GM18867 (cell line): Measurements from ENCODE around the gene POMT2.

Source experiments
- ATAC-seq: cut with Tn5 transposase; IDR thresholded peaks from one replicate; pipeline ENCODE4 v1.9.1; 2021; ENCODE audit warnings: mild to moderate bottlenecking, moderate library complexity; ENCODE audit not compliant: unreplicated experiment

The POMT2 gene

DNA sequence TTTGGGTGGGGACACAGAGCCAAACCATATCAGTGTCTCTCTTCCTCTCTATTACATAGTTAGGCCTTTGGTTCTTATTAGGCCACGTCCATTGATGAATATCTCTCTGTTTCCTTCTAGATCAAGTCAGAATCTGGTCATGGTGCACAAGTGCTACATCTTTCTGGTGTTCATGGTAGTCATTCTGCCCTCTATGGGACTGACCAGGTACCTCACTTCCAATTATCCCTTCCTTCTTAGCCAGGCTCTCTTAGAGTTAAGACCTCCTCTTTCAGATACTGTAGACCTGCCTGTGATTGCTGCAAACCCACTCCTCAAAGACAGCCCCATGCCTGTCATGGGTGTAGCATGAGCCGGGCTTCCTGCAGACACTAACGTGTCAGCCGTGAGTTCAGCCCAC lies 74.9 kb downstream of the POMT2 start:
- no peak for ATAC-seq

DNA sequence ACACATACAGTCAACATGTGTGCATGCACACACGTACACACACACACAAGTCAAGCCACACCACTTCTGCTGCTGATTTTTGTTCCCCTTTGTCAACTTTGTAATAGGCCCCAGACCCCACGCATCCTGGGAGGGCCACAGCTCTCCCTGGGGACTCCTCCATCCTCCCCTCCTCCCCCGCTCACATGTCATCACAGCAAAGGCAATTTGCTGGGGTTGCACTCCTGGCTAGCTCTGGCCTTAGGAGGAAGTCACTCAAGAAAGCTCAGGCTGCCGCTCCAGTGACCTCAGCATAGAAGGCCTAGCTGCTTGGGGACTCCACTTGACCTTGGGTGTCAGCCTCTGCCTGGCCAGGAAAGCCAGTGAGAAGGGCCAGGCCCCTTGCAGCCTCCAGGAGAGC lies 76.8 kb downstream of the POMT2 start:
- ATAC-seq = no peak

DNA sequence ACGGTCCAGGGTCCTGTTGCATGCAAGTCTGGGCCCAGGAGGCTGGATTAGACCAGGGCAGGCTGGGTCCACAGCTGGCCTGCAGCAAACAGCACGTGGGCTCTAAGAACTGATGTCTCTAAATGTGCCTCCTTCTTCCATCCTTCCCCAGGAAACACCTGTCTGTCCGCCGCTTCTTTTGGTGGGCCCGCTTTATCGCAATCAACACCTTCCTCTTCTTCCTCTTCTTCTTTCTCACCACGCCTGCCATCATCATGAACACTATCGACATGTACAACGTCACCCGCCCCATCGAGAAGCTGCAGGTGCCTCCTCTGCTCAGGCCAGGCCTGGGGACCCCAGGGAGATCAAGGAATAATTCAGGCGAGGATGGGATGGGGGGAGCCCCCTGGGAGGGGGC lies 77.9 kb downstream of the POMT2 start:
- ATAC-seq = no peak

DNA sequence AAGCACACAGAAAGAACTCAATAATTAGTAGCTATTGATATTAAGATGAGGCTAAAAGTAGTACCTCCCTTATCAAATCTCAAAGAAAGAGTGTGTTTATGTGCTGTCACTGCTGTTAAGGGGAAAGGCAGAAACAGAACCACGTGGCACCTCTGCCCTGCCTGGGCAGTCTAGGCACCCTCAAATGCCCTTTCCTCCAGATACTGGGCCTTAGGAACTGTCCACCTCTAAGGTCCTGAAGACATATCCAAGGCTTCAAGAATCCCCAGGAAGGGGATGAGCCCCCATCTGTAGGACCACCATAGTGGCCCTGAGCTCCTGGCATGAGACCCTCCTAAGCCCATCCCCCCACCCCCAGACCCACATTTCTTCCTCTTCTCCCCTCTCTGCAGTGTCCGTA lies 78.7 kb downstream of the POMT2 start:
- ATAC-seq = no peak

DNA sequence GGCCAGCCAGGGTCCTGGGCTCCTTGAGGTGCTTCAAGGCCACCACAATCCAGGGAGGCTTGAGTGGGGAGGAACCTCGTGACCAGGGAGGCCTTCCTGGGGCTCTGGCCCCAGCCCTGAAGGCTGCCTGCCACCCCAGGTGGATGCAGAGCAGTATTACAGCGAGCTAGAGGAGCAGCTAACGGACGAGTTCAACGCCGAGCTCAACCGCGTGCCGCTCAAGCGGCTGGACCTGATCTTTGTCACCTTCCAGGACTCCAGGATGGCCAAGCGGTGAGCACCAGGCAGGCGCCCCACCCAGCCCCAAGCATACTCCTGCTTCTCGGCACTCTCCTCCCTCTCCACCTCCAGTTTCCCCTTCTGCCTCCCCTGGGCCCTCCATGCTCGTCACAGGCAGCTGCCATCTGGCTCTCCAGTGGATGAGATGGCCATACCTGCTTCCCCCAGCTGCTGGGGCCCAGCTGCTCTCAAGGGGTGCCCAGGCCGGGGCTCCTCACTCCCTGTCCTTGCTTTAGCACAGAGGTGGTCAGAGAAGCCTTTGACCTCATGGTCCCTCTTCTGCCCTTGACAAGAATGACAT lies 80.3 kb downstream of the POMT2 start:
- no peak for ATAC-seq

DNA sequence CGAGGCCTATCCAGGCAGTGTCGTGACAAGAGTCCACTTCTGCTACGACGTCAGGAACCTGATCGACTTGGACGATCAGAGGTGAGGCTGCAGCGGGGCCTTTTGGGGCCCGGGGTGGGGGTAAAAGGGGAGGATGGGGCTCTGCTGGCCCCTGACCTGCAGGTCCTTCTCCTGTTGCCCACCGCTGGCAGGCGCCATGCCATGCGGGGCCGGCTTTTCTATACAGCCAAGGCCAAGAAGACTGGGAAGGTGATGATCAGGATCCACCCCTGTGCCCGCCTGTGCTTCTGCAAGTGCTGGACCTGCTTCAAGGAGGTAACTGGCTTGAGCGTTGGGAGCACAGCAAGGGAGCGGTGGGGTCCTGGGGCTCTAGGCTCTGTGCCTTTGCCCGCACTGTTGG lies 81.3 kb downstream of the POMT2 start:
- no peak for ATAC-seq

DNA sequence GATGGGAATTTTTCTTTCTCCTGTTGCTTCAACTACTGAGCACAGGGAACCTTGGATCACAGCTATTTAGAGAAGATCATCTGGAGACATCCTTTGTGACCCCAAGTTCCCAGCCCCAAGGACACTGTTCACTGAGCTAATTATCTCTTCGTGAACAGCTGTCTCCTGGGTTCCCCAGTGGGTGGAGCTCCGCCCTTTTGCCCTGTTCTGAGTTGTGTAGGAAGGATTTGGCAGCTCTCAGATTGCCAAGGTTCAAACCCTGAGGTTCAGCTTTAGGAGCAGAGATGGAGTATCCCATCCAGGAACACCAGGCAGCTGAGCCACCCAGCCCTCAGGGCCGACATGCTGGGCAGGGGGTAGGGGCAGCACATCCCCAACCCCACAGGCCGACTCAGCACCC lies 81.7 kb downstream of the POMT2 start:
- no peak for ATAC-seq

DNA sequence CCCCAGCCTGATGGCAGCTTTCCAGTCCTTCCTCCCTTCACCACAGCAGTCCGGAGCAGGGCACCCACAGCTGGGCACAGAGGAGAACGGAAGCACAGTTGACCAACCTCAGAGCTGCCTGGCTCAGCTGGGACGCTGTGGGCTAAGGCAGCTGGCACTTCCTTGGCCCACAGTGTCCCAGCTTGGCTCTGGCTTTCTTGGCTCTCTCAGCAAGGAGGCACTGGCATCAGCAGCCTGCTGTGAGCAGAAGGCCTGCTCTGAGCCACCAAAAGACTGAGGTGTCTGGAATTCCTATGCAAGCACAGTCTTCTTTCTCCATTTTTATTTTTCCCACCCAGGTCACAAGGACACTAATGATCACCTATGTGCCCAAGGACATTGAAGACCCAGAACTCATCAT lies 82.3 kb downstream of the POMT2 start:
- no peak for ATAC-seq

DNA sequence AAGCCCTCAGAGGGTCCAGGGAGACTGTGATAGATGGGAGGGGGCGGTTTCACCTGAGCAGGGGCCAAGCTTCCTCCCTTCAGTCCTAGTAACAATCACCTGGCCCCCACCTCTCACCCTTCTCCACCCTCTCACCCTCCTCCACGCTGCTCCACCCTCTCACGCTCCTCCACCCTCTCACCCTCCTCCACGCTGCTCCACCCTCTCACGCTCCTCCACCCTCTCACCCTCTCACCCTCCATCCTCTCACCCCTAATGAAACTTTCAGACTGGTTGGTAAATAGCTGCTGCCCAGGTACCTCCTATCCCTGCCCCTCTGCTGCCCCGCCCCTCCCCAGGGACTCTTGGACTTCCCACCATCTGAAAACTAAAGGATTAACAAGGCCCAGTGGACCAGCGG lies 83.9 kb downstream of the POMT2 start:
- no peak for ATAC-seq

DNA sequence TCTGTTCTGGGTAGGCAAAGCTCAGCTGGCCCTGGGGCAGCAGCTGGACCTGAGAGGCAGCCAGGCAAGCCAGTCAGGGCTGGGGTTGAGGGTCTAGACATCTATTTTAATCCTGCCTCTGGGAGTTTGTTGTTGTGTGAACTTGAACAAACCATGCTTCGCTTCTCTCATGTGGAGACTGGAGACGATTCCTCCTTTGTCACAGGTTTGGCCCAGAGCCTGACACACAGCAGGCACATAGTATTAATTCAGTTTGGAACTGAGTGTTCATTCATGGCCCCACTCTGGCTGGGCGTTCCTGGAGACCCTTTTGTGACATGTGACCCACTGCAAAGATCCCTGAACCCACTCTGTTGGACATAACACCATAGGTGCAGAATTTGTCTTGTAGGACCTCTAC lies 89.0 kb downstream of the POMT2 start:
- ATAC-seq = no peak

DNA sequence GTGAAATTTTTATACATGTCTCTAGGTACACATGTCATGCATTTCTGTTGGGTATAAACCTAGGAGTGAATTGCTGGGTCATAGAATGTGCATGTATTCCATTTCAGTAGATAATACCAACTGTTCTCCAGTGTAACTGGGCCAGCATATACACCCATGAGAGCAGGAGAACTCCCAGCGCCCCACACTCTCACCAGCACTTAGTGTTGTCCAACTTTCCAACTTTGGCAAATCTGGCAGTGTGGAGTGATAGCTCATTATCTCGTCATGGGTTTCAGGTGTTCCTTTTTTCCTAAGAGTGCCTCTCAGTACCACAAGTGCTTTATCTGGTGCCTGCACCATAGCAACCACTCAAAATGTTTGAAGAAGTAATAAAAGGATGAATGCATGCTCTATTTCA lies 89.8 kb downstream of the POMT2 start:
- no peak for ATAC-seq

DNA sequence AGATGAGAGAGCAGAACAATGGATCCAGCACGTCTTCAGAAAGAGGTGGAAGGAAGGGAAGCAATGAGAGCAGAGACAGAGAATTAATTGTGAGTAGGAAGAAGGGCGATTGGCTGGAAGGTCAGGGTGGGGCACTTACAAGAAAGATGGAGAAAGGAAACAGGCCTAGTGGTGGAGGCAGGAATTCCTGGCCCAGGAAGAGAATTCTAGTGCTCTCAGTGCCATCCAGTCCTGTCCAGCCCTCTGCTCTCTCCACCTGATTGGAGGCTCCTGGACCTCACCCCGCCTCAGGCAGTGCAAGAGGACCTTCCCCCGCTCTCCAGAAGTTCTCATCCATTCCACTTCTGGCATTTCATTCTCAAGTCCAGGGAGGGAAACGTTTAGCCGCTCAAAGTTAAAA lies 92.6 kb downstream of the POMT2 start:
- ATAC-seq = no peak

DNA sequence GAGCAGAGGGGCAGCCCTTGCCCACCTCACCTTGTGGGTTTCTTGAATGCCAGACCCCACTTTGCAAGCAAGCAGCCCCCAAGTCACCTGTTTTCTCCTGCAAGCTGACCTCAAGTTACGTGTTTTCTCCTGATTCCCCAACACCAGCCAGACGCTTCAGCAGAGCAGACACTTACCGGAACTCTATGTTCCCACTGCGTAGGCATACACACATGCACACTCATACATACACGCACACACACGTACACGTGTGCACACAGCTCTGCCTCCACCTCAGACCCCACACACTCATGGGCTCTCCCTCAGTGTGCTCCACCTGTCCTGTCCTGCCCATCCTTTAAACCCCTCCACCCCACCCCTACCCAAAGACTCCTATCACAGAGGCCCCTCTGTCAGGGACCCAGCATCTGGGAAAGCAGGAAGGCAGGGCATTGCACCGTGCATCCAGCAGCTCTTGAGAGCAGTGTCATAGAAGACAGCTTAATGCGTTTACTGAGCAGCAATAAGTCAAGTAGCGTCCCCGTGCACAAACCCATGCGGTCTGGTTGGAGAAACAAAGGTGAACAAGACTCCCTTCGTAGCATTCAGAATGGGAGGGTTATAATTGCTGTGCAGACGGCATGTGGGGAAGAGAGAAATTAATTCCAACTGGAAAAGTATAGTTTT lies 94.7 kb downstream of the POMT2 start:
- no peak for ATAC-seq

DNA sequence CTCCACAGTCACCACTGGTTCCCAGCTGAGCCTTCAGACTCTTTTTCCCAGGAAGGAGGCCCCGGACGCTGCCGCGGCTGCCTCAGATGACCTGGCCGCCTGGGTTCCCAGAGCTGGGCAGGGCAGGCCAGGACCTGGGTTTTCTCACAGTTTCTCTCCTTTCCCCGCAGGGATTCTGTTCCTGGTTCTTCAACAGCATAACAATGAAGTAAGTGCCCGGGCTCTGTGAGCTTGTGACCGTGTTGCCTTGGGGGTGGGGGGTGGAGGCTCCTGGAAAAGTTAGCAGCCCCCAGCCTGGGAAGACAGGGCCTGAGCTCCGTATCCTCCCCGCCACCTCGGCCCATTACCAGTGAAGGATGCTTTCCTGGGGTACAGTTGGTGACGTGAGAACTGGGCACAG lies 95.4 kb downstream of the POMT2 start:
- ATAC-seq = no peak
